HEK293T (cell line): ENCODE measurements around the gene RBP3.

Experiments
- BHLHE40 ChIP-seq: fragments of 450-650 bp; IDR thresholded peaks from 2 replicates; pipeline ENCODE4 v1.6.1; 2016; ENCODE audit warnings: mild to moderate bottlenecking, moderate library complexity, borderline replicate concordance
- ELF4 ChIP-seq: fragments of 450-650 bp; IDR thresholded peaks from 2 replicates; pipeline ENCODE4 v1.6.1; 2017; ENCODE audit warnings: antibody characterized with exemption
- FOXA1 ChIP-seq: fragments of 450-650 bp; IDR thresholded peaks from 2 replicates; pipeline ENCODE4 v1.6.1; 2016; ENCODE audit warnings: mild to moderate bottlenecking
- FOXK2 ChIP-seq: fragments of 450-650 bp; IDR thresholded peaks from 2 replicates; pipeline ENCODE4 v1.6.1; 2016; ENCODE audit warnings: mild to moderate bottlenecking
- FOXM1 ChIP-seq: fragments of 450-650 bp; IDR thresholded peaks from 2 replicates; pipeline ENCODE4 v1.6.1; 2017; ENCODE audit warnings: mild to moderate bottlenecking, borderline replicate concordance
- HDGF ChIP-seq: fragments of 450-650 bp; IDR thresholded peaks from 2 replicates; pipeline ENCODE4 v1.6.1; 2017; ENCODE audit warnings: antibody characterized with exemption, borderline replicate concordance
- L3MBTL2 ChIP-seq: fragments of 450-650 bp; conservative IDR thresholded peaks from 2 replicates; pipeline ENCODE4 v1.6.1; 2016; ENCODE audit warnings: mild to moderate bottlenecking
- LEF1 ChIP-seq: fragments of 450-650 bp; IDR thresholded peaks from 2 replicates; pipeline ENCODE4 v1.6.1; 2017; ENCODE audit warnings: mild to moderate bottlenecking, borderline replicate concordance
- NFRKB ChIP-seq: fragments of 450-650 bp; IDR thresholded peaks from 2 replicates; pipeline ENCODE4 v1.6.1; 2016; ENCODE audit warnings: mild to moderate bottlenecking, moderate library complexity
- SP1 ChIP-seq: fragments of 450-650 bp; IDR thresholded peaks from 2 replicates; pipeline ENCODE4 v1.6.1; 2017
- SUZ12 ChIP-seq: fragments of 450-650 bp; IDR thresholded peaks from 2 replicates; pipeline ENCODE4 v1.6.1; 2016; ENCODE audit warnings: mild to moderate bottlenecking
- TARDBP ChIP-seq: fragments of 450-650 bp; IDR thresholded peaks from 2 replicates; pipeline ENCODE4 v1.6.1; 2016
- ZNF384 ChIP-seq: fragments of 450-650 bp; IDR thresholded peaks from 2 replicates; pipeline ENCODE4 v1.6.1; 2016
- TF ChIP-seq, protein P1 (sequence below): fragments of 450-650 bp; IDR thresholded peaks from 2 replicates; pipeline ENCODE4 v1.6.1; 2016

DNA sequence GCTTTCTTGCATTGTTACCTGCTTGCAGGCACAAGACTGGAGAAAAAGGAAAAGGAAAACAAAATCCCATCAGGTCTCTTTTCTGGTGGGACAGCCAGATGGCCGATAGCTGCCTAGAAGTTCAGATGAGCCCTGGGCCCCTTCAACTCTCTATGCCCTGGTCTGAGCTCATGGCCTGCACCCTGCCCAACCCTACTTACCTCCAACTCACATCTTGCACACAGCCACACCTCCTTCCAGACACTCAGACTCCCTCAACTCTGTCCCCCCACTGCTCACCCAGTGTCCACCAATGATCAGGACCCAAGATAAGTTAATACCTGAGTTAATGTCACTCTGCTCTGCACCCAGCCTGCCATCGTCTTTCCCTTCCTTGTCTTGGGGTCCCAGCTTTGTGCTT, 10.9 kb downstream of the RBP3 start:
- TF ChIP-seq SUZ12 (no peak), FOXM1 (no peak), HDGF (no peak), L3MBTL2 (no peak), SP1 (no peak), BHLHE40 (no peak), FOXK2 (no peak), ZNF384 (no peak), ELF4 (no peak), TARDBP (no peak), NFRKB (no peak), FOXA1 (no peak), LEF1 (no peak)
- TF ChIP-seq, protein P1, sequence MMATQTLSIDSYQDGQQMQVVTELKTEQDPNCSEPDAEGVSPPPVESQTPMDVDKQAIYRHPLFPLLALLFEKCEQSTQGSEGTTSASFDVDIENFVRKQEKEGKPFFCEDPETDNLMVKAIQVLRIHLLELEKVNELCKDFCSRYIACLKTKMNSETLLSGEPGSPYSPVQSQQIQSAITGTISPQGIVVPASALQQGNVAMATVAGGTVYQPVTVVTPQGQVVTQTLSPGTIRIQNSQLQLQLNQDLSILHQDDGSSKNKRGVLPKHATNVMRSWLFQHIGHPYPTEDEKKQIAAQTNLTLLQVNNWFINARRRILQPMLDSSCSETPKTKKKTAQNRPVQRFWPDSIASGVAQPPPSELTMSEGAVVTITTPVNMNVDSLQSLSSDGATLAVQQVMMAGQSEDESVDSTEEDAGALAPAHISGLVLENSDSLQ = no peak
